HepG2 (cell line): Measurements from ENCODE around the gene CGGBP1. TPM values are rescaled to one million over a fixed set of nuclear protein-coding genes. Genes with fewer than 3 reads are reported as not detected.

Source experiments
- ATAC-seq: fragments of 200-7000 bp; cut with Tn5 transposase; 3 replicates; pipeline ENCODE4 v1.9.1; 2020; ENCODE audit warnings: mild to moderate bottlenecking, moderate library complexity
- BruUV-seq: library from RNA; stranded (reverse); fragments of 400-500 nt; replicated peaks from 2 replicates; lab custom pipeline; 2021; lab: Mats Ljungman, UMichigan
- CTCF ChIA-PET: fragments of 300-600 bp; formaldehyde crosslinking; extraction: SDS; loops from one replicate; lab custom pipeline; 2021; ENCODE audit warnings: low total read pairs, inconsistent platforms, low intra/inter-chr PET ratio; lab: Yijun Ruan, JAX
- POLR2A ChIA-PET: fragments of 350-600 bp; sonication (Branson Sonifier 250); formaldehyde crosslinking; loops from one replicate; lab custom pipeline; 2020; ENCODE audit warnings: antibody characterized with exemption, inconsistent platforms; lab: Yijun Ruan, JAX
- DNase-seq: peaks from one replicate; pipeline ENCODE4 v3.0.0-alpha.2; 2015; ENCODE audit warnings: low spot score
- FAIRE-seq: peaks from 3 replicates; lab custom pipeline; 2011; peaks lifted over from hg19 to GRCh38; lab: Jason Lieb, UNC
- H2AFZ ChIP-seq: one replicate; pipeline ENCODE4 v1.6.1; 2011; ENCODE audit warnings: low read length, inconsistent platforms
- H3K27ac ChIP-seq: fragments of 300-600 bp; 3 replicates; pipeline ENCODE4 v1.8.0; 2011; ENCODE audit warnings: mixed run types, mild to moderate bottlenecking, mixed read lengths, low read length, inconsistent platforms; ENCODE audit not compliant: insufficient read depth; ENCODE audit errors: extremely low read length
- H3K27me3 ChIP-seq, 2 experiments: fragments of 200-600 bp in 1 of 2; 2 replicates in 1 of 2; 3 replicates in 1 of 2; pipeline versions ENCODE4 v1.6.0 to v1.8.0; 2011; ENCODE audit warnings: low read length in 2 of 2, mild to moderate bottlenecking in 2 of 2, moderate library complexity in 2 of 2, inconsistent platforms in 1 of 2; ENCODE audit not compliant: insufficient read depth in 2 of 2, control insufficient read depth in 1 of 2
- H3K36me3 ChIP-seq, 2 experiments: fragments of 200-600 bp in 1 of 2; replicated peaks in 1 of 2; 2 replicates in 1 of 2; 3 replicates in 1 of 2; pipeline versions ENCODE4 v1.5.1 to v1.8.0; 2011; ENCODE audit warnings: low read length in 2 of 2, inconsistent platforms in 1 of 2; ENCODE audit not compliant: insufficient read depth in 2 of 2, control insufficient read depth in 1 of 2
- H3K4me1 ChIP-seq: 2 replicates; pipeline ENCODE4 v1.5.1; 2012; ENCODE audit warnings: low read length, inconsistent platforms; ENCODE audit not compliant: insufficient read depth
- H3K4me2 ChIP-seq: 2 replicates; pipeline ENCODE4 v1.6.0; 2011; ENCODE audit warnings: low read depth, low read length, inconsistent platforms
- H3K4me3 ChIP-seq, 3 experiments: fragments of 200-600 bp in 1 of 3; sonication (generic), shearing (Covaris generic) in 1 of 3; replicated peaks in 1 of 3; 2 replicates each; pipeline ENCODE4 v1.5.1; 2011 to 2016; ENCODE audit warnings: low read length in 3 of 3, inconsistent platforms in 2 of 3, low read depth in 2 of 3, mild to moderate bottlenecking in 2 of 3, control low read depth in 1 of 3, mixed read lengths in 1 of 3; ENCODE audit not compliant: insufficient read depth in 1 of 3
- H3K79me2 ChIP-seq: one replicate; pipeline ENCODE4 v1.6.1; 2011; ENCODE audit warnings: low read length, inconsistent platforms; ENCODE audit not compliant: insufficient read depth
- H3K9ac ChIP-seq: 2 replicates; pipeline ENCODE4 v1.6.0; 2011; ENCODE audit warnings: mild to moderate bottlenecking, low read depth, low read length, inconsistent platforms; ENCODE audit not compliant: insufficient read depth
- H3K9me3 ChIP-seq: 2 replicates; pipeline ENCODE4 v1.5.1; 2012; ENCODE audit warnings: mild to moderate bottlenecking, low read length
- H4K20me1 ChIP-seq: 2 replicates; pipeline ENCODE4 v1.6.0; 2011; ENCODE audit warnings: inconsistent platforms, mild to moderate bottlenecking, low read length, moderate library complexity; ENCODE audit not compliant: insufficient read depth
- CREB1 ChIP-seq, 2 experiments: fragments of 450-650 bp in 1 of 2; IDR thresholded peaks; 2 replicates each; pipeline ENCODE4 v1.6.1; 2016 to 2017; ENCODE audit warnings: control low read depth in 1 of 2, mild to moderate bottlenecking in 1 of 2, missing compliant biosample characterization in 1 of 2, missing genetic modification characterization in 1 of 2
- ELF4 ChIP-seq: sonication (generic); formaldehyde crosslinking; IDR thresholded peaks from 2 replicates; pipeline ENCODE4 v1.5.0; 2020; ENCODE audit warnings: missing genetic modification reagents, mild to moderate bottlenecking, moderate library complexity, borderline replicate concordance
- GABPA ChIP-seq, 2 experiments: IDR thresholded peaks; 2 replicates each; pipeline ENCODE4 v1.6.1; 2011 to 2016; ENCODE audit warnings: low read depth in 2 of 2, low read length in 1 of 2, missing biosample characterization in 1 of 2, missing genetic modification characterization in 1 of 2
- PAF1 ChIP-seq: IDR thresholded peaks from 2 replicates; pipeline ENCODE4 v1.6.1; 2016; ENCODE audit warnings: missing genetic modification reagents, missing compliant biosample characterization
- PITX1 ChIP-seq: sonication (generic); formaldehyde crosslinking; IDR thresholded peaks from 2 replicates; pipeline ENCODE4 v1.5.1; 2020; ENCODE audit warnings: mild to moderate bottlenecking, missing genetic modification reagents
- POGZ ChIP-seq: sonication (generic); formaldehyde crosslinking; IDR thresholded peaks from 2 replicates; pipeline ENCODE4 v1.4.0; 2020; ENCODE audit warnings: mild to moderate bottlenecking, missing genetic modification reagents
- SAFB2 ChIP-seq: sonication (generic); formaldehyde crosslinking; IDR thresholded peaks from 2 replicates; pipeline ENCODE4 v1.5.1; 2020; ENCODE audit warnings: missing genetic modification reagents, low read depth, mild to moderate bottlenecking, borderline replicate concordance
- TBP ChIP-seq: sonication (generic); formaldehyde crosslinking; IDR thresholded peaks from 2 replicates; pipeline ENCODE4 v1.5.0; 2020; ENCODE audit warnings: missing genetic modification reagents
- ZNF121 ChIP-seq: sonication (generic); formaldehyde crosslinking; IDR thresholded peaks from 2 replicates; pipeline ENCODE4 v1.5.0; 2020; ENCODE audit warnings: mild to moderate bottlenecking, missing genetic modification reagents
- ZNF17 ChIP-seq: sonication (generic); formaldehyde crosslinking; IDR thresholded peaks from 2 replicates; pipeline ENCODE4 v1.5.0; 2020; ENCODE audit warnings: mild to moderate bottlenecking, missing genetic modification reagents
- ZNF382 ChIP-seq: sonication (generic); formaldehyde crosslinking; IDR thresholded peaks from 2 replicates; pipeline ENCODE4 v1.5.0; 2020; ENCODE audit warnings: missing genetic modification reagents, mild to moderate bottlenecking, borderline replicate concordance
- ZNF484 ChIP-seq: sonication (generic); formaldehyde crosslinking; IDR thresholded peaks from 2 replicates; pipeline ENCODE4 v1.5.1; 2020; ENCODE audit warnings: mild to moderate bottlenecking, low read depth, missing genetic modification reagents, borderline replicate concordance
- ZNF780A ChIP-seq: sonication (generic); formaldehyde crosslinking; IDR thresholded peaks from 2 replicates; pipeline ENCODE4 v1.8.0; 2022; ENCODE audit warnings: mild to moderate bottlenecking, missing genetic modification reagents, moderate library complexity
- WGBS: methylation state at CpG from one replicate; pipeline ENCODE4 v1.1.6; 2017; ENCODE audit warnings: low lambda C conversion rate; 5-methylcytosine and 5-hydroxymethylcytosine counted together
- in situ Hi-C: cut with HindIII; loops from 2 replicates; pipeline ENCODE4 v1.10.0; 2017; ENCODE audit warnings: low pct_unique_long_range_greater_than_20kb; ENCODE audit not compliant: extremely low pct_ligation_motif_present
- intact Hi-C: fragments of 100-400 bp; cut with micrococcal nuclease; formaldehyde crosslinking; loops from one replicate; pipeline ENCODE4 v1.10.0; 2022; ENCODE audit not compliant: unreplicated experiment
- polyA plus RNA-seq, 8 experiments: library from polyadenylated mRNA; depleted of rRNA in 3 of 8; stranded (reverse) in 7 of 8; unstranded in 1 of 8; fragments of >200 nt; fragmentation: Illumina TruSeq in 4 of 8; extraction: Trizol in 4 of 8; gene quantifications; 2 replicates each; pipeline versions ENCODE4 v1.2.1 to v1.2.3, GENCODE V29; 2011 to 2016; ENCODE audit warnings: low read depth in 4 of 8, missing spikeins in 1 of 8, mixed read lengths in 1 of 8; ENCODE audit not compliant: insufficient read depth in 1 of 8
- total RNA-seq, 5 experiments: library from RNA; depleted of rRNA; stranded (reverse); fragments of >200 nt; fragmentation: Illumina TruSeq; extraction: Trizol; gene quantifications; 2 replicates each; pipeline ENCODE4 v1.2.3, GENCODE V29; 2016; ENCODE audit warnings: low read depth in 1 of 5
- TF ChIP-seq, protein P1 (sequence below): sonication (generic); formaldehyde crosslinking; IDR thresholded peaks from 2 replicates; pipeline ENCODE4 v1.8.1; 2023; ENCODE audit warnings: mild to moderate bottlenecking, missing genetic modification reagents
- TF ChIP-seq, protein P2 (sequence below): IDR thresholded peaks from 2 replicates; pipeline ENCODE4 v1.6.1; 2016; ENCODE audit warnings: control low read depth
- TF ChIP-seq, protein P3 (sequence below): IDR thresholded peaks from 2 replicates; pipeline ENCODE4 v1.6.1; 2016; ENCODE audit warnings: mild to moderate bottlenecking

Gene CGGBP1
- total and polyA plus RNA-seq, 2 of the 13 experiments (the other 11 are each of a cell fraction or from before 2014, with no cell fraction given): 38.9 to 47.0 TPM

DNA sequence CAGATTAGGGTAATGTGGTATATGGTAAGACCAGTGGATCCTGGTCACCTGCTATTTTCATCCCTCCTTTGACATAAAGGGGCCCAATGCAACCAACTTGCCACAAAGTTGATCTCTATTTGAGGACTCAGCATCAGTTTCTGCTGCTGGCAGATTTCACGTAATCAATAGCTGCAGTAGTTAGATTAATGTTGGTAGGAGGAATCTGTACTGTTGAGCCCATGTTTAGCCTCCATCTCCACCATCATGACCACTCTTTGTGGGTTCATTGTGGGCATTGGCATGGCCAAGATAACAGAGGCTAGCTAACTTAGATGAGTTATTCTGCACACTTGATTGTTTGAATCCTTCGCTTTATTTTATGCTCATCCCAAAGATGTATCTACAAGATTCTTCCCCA lies 29.9 kb downstream of the CGGBP1 start:
- no peak overlapping the region for H2AFZ ChIP-seq
- ATAC-seq (no peak), FAIRE-seq (no peak), DNase-seq (no peak)
- H3K9ac ChIP-seq: no peak overlapping the region
- BruUV-seq: no TSS peak
- H3K4me1 ChIP-seq: no peaks in the 10 kb centered on the region; the same call in 1 of the 2 replicates
- peaks cover 0 to 2% of the 10 kb centered on the region in 2 experiments; a peak in 1 of 5 replicates for H3K27me3 ChIP-seq
- no peak overlapping the region for H3K27ac ChIP-seq
- H4K20me1 ChIP-seq: no peaks in the 10 kb centered on the region
- ChIA-PET POLR2A (no interaction called here), CTCF (no interaction called here)
- TF ChIP-seq ZNF121 (CRISPR knock-in tag) (no peak), ZNF382 (CRISPR knock-in tag) (no peak)
- TF ChIP-seq, protein P1, sequence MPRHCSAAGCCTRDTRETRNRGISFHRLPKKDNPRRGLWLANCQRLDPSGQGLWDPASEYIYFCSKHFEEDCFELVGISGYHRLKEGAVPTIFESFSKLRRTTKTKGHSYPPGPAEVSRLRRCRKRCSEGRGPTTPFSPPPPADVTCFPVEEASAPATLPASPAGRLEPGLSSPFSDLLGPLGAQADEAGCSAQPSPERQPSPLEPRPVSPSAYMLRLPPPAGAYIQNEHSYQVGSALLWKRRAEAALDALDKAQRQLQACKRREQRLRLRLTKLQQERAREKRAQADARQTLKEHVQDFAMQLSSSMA (CRISPR knock-in tag): no peak
- H3K4me2 ChIP-seq: no peak overlapping the region
- H3K36me3 ChIP-seq: no peaks in the 10 kb centered on the region
- in situ Hi-C loops (no loop called here), intact Hi-C loops (no loop called here)
- H3K79me2 ChIP-seq: no peaks in the 10 kb centered on the region
- WGBS: 28% methylated on average over 2 of the region's 2 CpGs
- H3K9me3 ChIP-seq: no peaks in the 10 kb centered on the region
- no peak overlapping the region for H3K4me3 ChIP-seq

- ChIA-PET POLR2A (no interaction called here), CTCF (no interaction called here)
- intact Hi-C loops: no loop called here
- H3K36me3 ChIP-seq: no peaks in the 10 kb centered on the region
- DNase-seq (no peak), FAIRE-seq (no peak), ATAC-seq (no peak)
- H3K4me2 ChIP-seq: no peak overlapping the region
- H4K20me1 ChIP-seq: no peaks in the 10 kb centered on the region
- H3K27me3 ChIP-seq: peaks cover 0 to 2% of the 10 kb centered on the region in 2 experiments; a peak in 1 of 5 replicates
- no peaks in the 10 kb centered on the region for H3K4me1 ChIP-seq
- BruUV-seq: no TSS peak
- in situ Hi-C loops: no loop called here
- WGBS: 4% methylated on average over 4 of the region's 4 CpGs
- H2AFZ ChIP-seq: no peak overlapping the region
- H3K9me3 ChIP-seq: no peaks in the 10 kb centered on the region
- no peaks in the 10 kb centered on the region for H3K79me2 ChIP-seq
- H3K27ac ChIP-seq: no peak overlapping the region
- no peak overlapping the region for H3K9ac ChIP-seq
- no peak overlapping the region for H3K4me3 ChIP-seq
- TF ChIP-seq ELF4 (no peak), PITX1 (no peak), POGZ (CRISPR knock-in tag) (no peak), GABPA (IDR thresholded peaks at IDR 0.05; ENCODE audit: low read depth, low read length) (no peak), GABPA (CRISPR knock-in tag; IDR thresholded peaks at IDR 0.05; ENCODE audit: low read depth) (no peak), SAFB2 (CRISPR knock-in tag) (no peak), TBP (no peak), ZNF17 (CRISPR knock-in tag) (no peak), CREB1 (IDR thresholded peaks at IDR 0.05) (no peak), CREB1 (CRISPR knock-in tag; IDR thresholded peaks at IDR 0.05) (no peak), PAF1 (CRISPR knock-in tag) (no peak), ZNF484 (CRISPR knock-in tag) (no peak), ZNF780A (CRISPR knock-in tag) (no peak)
- TF ChIP-seq, protein P2, sequence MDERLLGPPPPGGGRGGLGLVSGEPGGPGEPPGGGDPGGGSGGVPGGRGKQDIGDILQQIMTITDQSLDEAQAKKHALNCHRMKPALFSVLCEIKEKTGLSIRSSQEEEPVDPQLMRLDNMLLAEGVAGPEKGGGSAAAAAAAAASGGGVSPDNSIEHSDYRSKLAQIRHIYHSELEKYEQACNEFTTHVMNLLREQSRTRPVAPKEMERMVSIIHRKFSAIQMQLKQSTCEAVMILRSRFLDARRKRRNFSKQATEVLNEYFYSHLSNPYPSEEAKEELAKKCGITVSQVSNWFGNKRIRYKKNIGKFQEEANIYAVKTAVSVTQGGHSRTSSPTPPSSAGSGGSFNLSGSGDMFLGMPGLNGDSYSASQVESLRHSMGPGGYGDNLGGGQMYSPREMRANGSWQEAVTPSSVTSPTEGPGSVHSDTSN (CRISPR knock-in tag): no peak
- TF ChIP-seq, protein P3, sequence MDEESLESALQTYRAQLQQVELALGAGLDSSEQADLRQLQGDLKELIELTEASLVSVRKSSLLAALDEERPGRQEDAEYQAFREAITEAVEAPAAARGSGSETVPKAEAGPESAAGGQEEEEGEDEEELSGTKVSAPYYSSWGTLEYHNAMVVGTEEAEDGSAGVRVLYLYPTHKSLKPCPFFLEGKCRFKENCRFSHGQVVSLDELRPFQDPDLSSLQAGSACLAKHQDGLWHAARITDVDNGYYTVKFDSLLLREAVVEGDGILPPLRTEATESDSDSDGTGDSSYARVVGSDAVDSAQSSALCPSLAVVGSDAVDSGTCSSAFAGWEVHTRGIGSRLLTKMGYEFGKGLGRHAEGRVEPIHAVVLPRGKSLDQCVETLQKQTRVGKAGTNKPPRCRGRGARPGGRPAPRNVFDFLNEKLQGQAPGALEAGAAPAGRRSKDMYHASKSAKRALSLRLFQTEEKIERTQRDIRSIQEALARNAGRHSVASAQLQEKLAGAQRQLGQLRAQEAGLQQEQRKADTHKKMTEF (CRISPR knock-in tag): no peak
These were observed 33.7 kb downstream of the CGGBP1 start for GRCh38 chr3:88025001-88025552.
